DMS53 (cell line): ENCODE measurements around the gene VSIR.
A peak's percentile ranks its signal among the peaks of the same experiment; 100 is the strongest.

Experiments used
- DNase-seq: peaks from one replicate; lab custom pipeline; 2025; lab: John Stamatoyannopoulos, UW

The VSIR gene

GRCh38 chr10:71713135-71714030 is 59.9 kb downstream of the VSIR start:
- no peak for DNase-seq

- no peak for DNase-seq
These were observed 60.7 kb downstream of the VSIR start for GRCh38 chr10:71712572-71713134.

GRCh38 chr10:71712170-71712569 is 61.1 kb downstream of the VSIR start:
- DNase-seq, result no peak

- no peak for DNase-seq
These were observed 62.2 kb downstream of the VSIR start for GRCh38 chr10:71711052-71711623.

- no peak for DNase-seq
These were observed 62.8 kb downstream of the VSIR start for GRCh38 chr10:71710519-71710918.

GRCh38 chr10:71708897-71709882 is 64.1 kb downstream of the VSIR start:
- DNase-seq, result no peak

- peak; percentile 54 for DNase-seq
These were observed 65.0 kb downstream of the VSIR start for GRCh38 chr10:71708301-71708703.

GRCh38 chr10:71707240-71707789 is 66.0 kb downstream of the VSIR start:
- DNase-seq, result no peak

- peak; percentile 31 for DNase-seq
These were observed 66.9 kb downstream of the VSIR start for GRCh38 chr10:71706216-71707121.

- no peak for DNase-seq
These were observed 67.7 kb downstream of the VSIR start for GRCh38 chr10:71705582-71705981.

- DNase-seq, result no peak
These were observed 68.5 kb downstream of the VSIR start for GRCh38 chr10:71704816-71705215.

GRCh38 chr10:71703577-71703976 is 69.7 kb downstream of the VSIR start:
- no peak for DNase-seq

- DNase-seq, result no peak
These were observed 71.7 kb downstream of the VSIR start for GRCh38 chr10:71701496-71702132.

GRCh38 chr10:71700731-71701368 is 72.5 kb downstream of the VSIR start:
- no peak for DNase-seq

GRCh38 chr10:71698737-71699136 is 74.6 kb downstream of the VSIR start:
- DNase-seq, result no peak

- no peak for DNase-seq
These were observed 75.2 kb downstream of the VSIR start for GRCh38 chr10:71697938-71698709.
